Measurements from ENCODE around the gene GAK. TPM values are rescaled to one million over a fixed set of nuclear protein-coding genes. Genes with fewer than 3 reads are reported as not detected.

The GAK gene
- total RNA-seq, 1 experiment from 2014 or later = 117 TPM

DNA sequence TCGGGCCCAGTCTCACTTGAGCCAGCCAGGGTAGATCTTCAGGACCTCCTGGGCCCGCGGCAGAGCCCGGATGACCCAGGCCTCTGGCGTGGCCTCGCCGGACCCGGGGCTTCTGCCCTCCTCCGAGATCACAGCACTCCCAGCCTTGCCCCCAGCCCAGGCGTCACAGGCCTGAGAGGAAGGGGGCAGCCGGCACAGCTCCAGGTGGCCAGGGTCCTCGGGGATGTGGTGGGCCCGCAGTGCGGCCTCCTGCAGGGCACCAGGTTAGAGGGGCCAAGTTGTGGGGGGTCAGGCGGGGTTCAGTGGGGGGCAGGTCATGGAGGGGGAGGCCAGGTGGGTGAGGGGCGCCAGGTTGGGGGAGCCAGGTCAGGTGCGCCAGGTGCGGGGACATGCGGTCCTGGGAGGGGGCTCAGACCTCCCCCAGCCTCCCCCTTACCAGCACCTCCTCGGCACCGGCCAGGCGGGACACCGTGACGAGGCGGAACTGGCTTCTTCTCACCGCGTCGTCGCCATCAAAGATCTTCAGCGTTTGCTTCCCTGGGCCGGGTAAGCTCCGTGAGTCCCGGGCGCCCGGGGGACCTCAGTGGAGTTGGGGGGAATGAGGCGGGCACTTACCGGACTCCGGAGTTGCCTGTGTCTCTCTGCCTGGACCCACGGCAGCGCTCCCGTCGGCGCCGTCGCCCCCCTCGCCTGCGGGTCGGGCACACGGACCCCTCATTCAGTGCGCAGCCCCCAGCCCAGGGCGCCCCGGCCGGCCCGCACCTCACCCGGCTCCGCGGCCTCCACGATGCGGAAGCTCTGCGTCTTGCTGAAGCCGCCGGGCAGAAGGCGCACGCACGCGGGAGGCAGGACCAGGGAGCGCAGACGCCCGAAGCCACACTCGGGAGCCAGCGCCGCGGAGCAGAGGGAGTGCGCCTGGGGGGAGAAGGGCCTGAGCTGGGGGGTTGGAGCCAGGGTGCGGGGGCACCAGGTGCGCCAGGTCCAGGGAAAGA is 35.3 kb upstream of the GAK start:
- ATAC-seq = no peak
- ChIA-PET POLR2A (ENCODE audit: unreplicated experiment) (no interaction called here), CTCF (no interaction called here)
- H3K4me1 ChIP-seq (ENCODE audit: insufficient read depth, low read length) = peaks cover 17% of the 10 kb centered on the region
- H2AFZ ChIP-seq (ENCODE audit: low read length) = no peak overlapping the region
- no peak overlapping the region for H3K4me3 ChIP-seq (ENCODE audit: low read length)
- no peak for TF ChIP-seq EZH2 (IDR thresholded peaks at IDR 0.05; ENCODE audit: low read length, unreplicated experiment)
- no peak for TF ChIP-seq EZH2phosphoT487 (IDR thresholded peaks at IDR 0.05; ENCODE audit: borderline replicate concordance, low read length)
- no peak for TF ChIP-seq CTCF (conservative IDR thresholded peaks at IDR 0.05; ENCODE audit: low read depth, low read length)
- intact Hi-C loops (cut with micrococcal nuclease) = no loop called here
- H3K9me3 ChIP-seq (ENCODE audit: low read length) = no peaks in the 10 kb centered on the region
- no peaks in the 10 kb centered on the region; the same call in 1 of the 2 replicates for H4K20me1 ChIP-seq (ENCODE audit: low read length)
- H3K4me2 ChIP-seq (ENCODE audit: low read length) = no peak overlapping the region
- H3K9me2 ChIP-seq (replicated peaks; ENCODE audit: low read length) = no peaks in the 10 kb centered on the region
- peaks cover 7% of the 10 kb centered on the region; the same call in 1 of the 2 replicates for H3K79me2 ChIP-seq (ENCODE audit: low read length)
- no peak overlapping the region for H3K9ac ChIP-seq (ENCODE audit: low read length)
- H3K27me3 ChIP-seq (ENCODE audit: low read length) = no peaks in the 10 kb centered on the region
- DNase-seq = no peak
- BruUV-seq (replicated peaks) = no TSS peak
- H3K36me3 ChIP-seq (ENCODE audit: low read depth, low read length) = no peaks in the 10 kb centered on the region
- no peaks in the 10 kb centered on the region for H3F3A ChIP-seq (ENCODE audit: low read length, unreplicated experiment)
- H3K27ac ChIP-seq (ENCODE audit: low read length) = no peak overlapping the region

GRCh38 chr4:966266-967112 is 34.4 kb upstream of the GAK start:
- Histone ChIP-seq H3K79me2 (ENCODE audit: low read length) (no peaks in the 10 kb centered on the region), H3K9ac (ENCODE audit: low read length) (no peak overlapping the region), H3K4me1 (ENCODE audit: insufficient read depth, low read length) (peaks cover 8% of the 10 kb centered on the region), H4K20me1 (ENCODE audit: low read length) (no peaks in the 10 kb centered on the region; the same call in 1 of the 2 replicates), H3K4me3 (ENCODE audit: low read length) (no peak overlapping the region), H3K36me3 (ENCODE audit: low read depth, low read length) (no peaks in the 10 kb centered on the region), H3K27me3 (ENCODE audit: low read length) (no peaks in the 10 kb centered on the region), H3K27ac (ENCODE audit: low read length) (no peak overlapping the region), H3F3A (ENCODE audit: low read length, unreplicated experiment) (no peaks in the 10 kb centered on the region), H2AFZ (ENCODE audit: low read length) (no peak overlapping the region), H3K4me2 (ENCODE audit: low read length) (no peak overlapping the region), H3K9me2 (replicated peaks; ENCODE audit: low read length) (no peaks in the 10 kb centered on the region), H3K9me3 (ENCODE audit: low read length) (no peaks in the 10 kb centered on the region)
- intact Hi-C loops (cut with micrococcal nuclease) = no loop called here
- ChIA-PET POLR2A (ENCODE audit: unreplicated experiment) (no interaction called here), CTCF (no interaction called here)
- no peak for ATAC-seq
- TF ChIP-seq CTCF (conservative IDR thresholded peaks at IDR 0.05; ENCODE audit: low read depth, low read length) (no peak), EZH2 (IDR thresholded peaks at IDR 0.05; ENCODE audit: low read length, unreplicated experiment) (no peak), EZH2phosphoT487 (IDR thresholded peaks at IDR 0.05; ENCODE audit: borderline replicate concordance, low read length) (no peak)
- BruUV-seq (replicated peaks) = no TSS peak
- DNase-seq = no peak
